Esophagus muscularis mucosa (tissue), 3 donors: ENCODE data around the gene TNFSF13.

Experiments used
- CTCF ChIP-seq, 3 experiments: fragments of 200-600 bp in 2 of 3; fragments of 450-650 bp in 1 of 3; sonication (generic) in 2 of 3; IDR thresholded peaks; one replicate each; pipeline ENCODE4 v1.5.1; 2017 to 2019; ENCODE audit warnings: antibody characterized with exemption in 3 of 3, mild to moderate bottlenecking in 2 of 3, moderate library complexity in 1 of 3
- POLR2AphosphoS5 ChIP-seq, 2 donors: sonication (generic); formaldehyde crosslinking; IDR thresholded peaks; one replicate each; pipeline ENCODE4 v1.6.1; 2017; ENCODE audit warnings: antibody characterized with exemption in 2 of 2

DNA sequence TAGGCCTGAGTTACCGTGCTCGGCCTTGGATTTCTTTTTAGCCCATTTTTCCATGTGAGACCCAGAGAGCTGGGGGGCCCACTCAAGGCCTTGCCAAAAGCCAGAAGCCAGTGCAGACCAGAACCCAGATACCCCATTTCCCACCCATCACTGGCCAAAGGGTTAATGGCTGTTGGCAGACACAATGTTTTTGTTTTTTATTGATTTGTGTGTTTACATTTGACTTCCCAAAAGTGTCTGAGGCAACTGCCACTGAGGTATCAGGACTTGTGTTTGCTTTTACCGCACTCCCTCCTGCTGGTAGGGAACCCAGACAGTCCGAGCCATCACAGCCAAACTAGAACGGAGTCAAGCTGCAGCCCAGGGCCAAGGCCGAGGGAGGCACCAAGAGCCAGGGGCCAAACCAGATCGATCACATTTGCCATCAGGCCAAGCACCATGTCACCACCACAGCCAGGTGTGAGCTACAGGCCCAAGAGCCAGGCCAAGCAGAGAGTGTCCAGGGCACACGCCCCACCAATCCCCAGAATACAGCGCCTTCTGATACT lies 17.4 kb upstream of the TNFSF13 start:
- no peak for TF ChIP-seq CTCF (IDR thresholded peaks at IDR 0.05)
- no peak for TF ChIP-seq POLR2AphosphoS5 (IDR thresholded peaks at IDR 0.05)
